DND-41 (cell line): ENCODE measurements around the gene CCDC167.

Experiments
- ATAC-seq: fragments of 200-7000 bp; cut with Tn5 transposase; 3 replicates; pipeline ENCODE4 v1.9.1; 2021; ENCODE audit warnings: low read depth; ENCODE audit not compliant: insufficient read depth
- DNase-seq: peaks from one replicate; pipeline ENCODE4 v3.0.0-alpha.2; 2020
- H2AFZ ChIP-seq: 2 replicates; pipeline ENCODE4 v1.6.0; 2012; ENCODE audit warnings: low read depth, low read length
- H3K27ac ChIP-seq: 2 replicates; pipeline ENCODE4 v1.5.1; 2012; ENCODE audit warnings: low read length, inconsistent platforms
- H3K27me3 ChIP-seq: fragments of 200-600 bp; sonication (generic); 2 replicates; pipeline ENCODE4 v1.6.0; 2012; ENCODE audit warnings: low read length, mild to moderate bottlenecking, inconsistent platforms; ENCODE audit not compliant: insufficient read depth, poor library complexity
- H3K36me3 ChIP-seq: 2 replicates; pipeline ENCODE4 v1.5.1; 2012; ENCODE audit warnings: low read length, inconsistent platforms; ENCODE audit not compliant: insufficient read depth
- H3K4me1 ChIP-seq: 2 replicates; pipeline ENCODE4 v1.5.1; 2012; ENCODE audit warnings: mild to moderate bottlenecking, low read length; ENCODE audit not compliant: insufficient read depth
- H3K4me2 ChIP-seq: 2 replicates; pipeline ENCODE4 v1.6.0; 2012; ENCODE audit warnings: mild to moderate bottlenecking, moderate library complexity, low read length, inconsistent platforms; ENCODE audit not compliant: insufficient read depth
- H3K4me3 ChIP-seq, 2 experiments: fragments of 200-600 bp in 1 of 2; shearing (Covaris generic) in 1 of 2; 2 replicates each; pipeline ENCODE4 v1.5.1; 2012 to 2016; ENCODE audit warnings: inconsistent platforms in 2 of 2, low read length in 2 of 2, mild to moderate bottlenecking in 2 of 2, low read depth in 1 of 2, moderate library complexity in 1 of 2
- H3K79me2 ChIP-seq: 2 replicates; pipeline ENCODE4 v1.6.0; 2012; ENCODE audit warnings: low read length, inconsistent platforms; ENCODE audit not compliant: insufficient read depth
- H3K9ac ChIP-seq: 2 replicates; pipeline ENCODE4 v1.6.0; 2012; ENCODE audit warnings: low read depth, mild to moderate bottlenecking, inconsistent platforms, low read length, moderate library complexity
- H3K9me3 ChIP-seq: 2 replicates; pipeline ENCODE4 v1.5.1; 2012; ENCODE audit warnings: low read length, moderate library complexity, mild to moderate bottlenecking, inconsistent platforms; ENCODE audit not compliant: insufficient read depth, severe bottlenecking
- H4K20me1 ChIP-seq: 2 replicates; pipeline ENCODE4 v1.6.0; 2012; ENCODE audit warnings: low read length; ENCODE audit not compliant: insufficient read depth
- EZH2 ChIP-seq: IDR thresholded peaks from 3 replicates; pipeline ENCODE4 v1.6.1; 2012; ENCODE audit warnings: borderline replicate concordance, low read depth, mild to moderate bottlenecking, moderate library complexity, low read length, inconsistent platforms; ENCODE audit not compliant: severe bottlenecking
- TF ChIP-seq, protein P1 (sequence below): IDR thresholded peaks from 2 replicates; pipeline ENCODE4 v1.5.1; 2012; ENCODE audit warnings: borderline replicate concordance, low read length, moderate library complexity, mild to moderate bottlenecking; ENCODE audit not compliant: poor library complexity, severe bottlenecking; ENCODE audit errors: extremely low read depth

CCDC167 gene

DNA sequence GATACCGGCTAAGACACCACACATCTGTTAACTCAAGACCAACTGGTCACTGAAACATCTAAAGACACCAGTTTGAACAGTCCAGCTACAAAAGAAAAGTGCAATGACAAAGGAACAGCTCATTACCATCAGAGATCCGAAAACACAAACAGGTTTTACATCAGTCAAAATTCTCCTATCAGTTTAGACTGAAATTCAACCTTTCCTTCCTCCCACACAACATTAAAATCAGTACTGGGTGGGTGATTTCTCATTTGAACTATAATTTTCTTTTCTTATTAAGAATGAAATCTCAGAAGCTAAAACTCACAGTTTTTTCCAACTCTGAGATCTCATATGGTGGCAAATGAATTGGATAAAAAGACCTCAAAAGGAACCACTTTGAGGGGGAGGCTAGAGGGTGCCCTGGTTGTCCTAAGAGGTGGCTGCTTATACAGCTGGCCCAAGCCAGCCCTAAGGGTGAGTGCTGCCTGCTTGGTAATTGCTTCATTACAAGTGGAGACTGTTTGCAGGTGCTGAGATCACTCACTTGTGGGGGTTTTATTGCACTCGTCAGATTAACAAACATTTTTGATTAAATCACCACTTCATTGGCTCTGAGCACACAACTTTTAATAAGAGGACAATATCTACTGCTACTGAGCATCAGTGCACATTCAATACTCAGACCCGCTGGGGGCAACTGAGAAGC lies 4.3 kb downstream of the CCDC167 start:
- Histone ChIP-seq H4K20me1 (peaks cover 25% of the 10 kb centered on the region), H3K4me3 (no peak overlapping the region), H3K4me1 (peaks cover 24% of the 10 kb centered on the region), H3K79me2 (peaks cover 72% of the 10 kb centered on the region), H3K27ac (no peak overlapping the region), H3K4me2 (no peak overlapping the region), H3K36me3 (peaks cover 4% of the 10 kb centered on the region; the same call in 1 of the 2 replicates), H3K9me3 (no peaks in the 10 kb centered on the region), H3K27me3 (no peaks in the 10 kb centered on the region), H3K9ac (no peak overlapping the region), H2AFZ (no peak overlapping the region)
- ATAC-seq, result no peak
- TF ChIP-seq EZH2, result no peak
- TF ChIP-seq, protein P1, sequence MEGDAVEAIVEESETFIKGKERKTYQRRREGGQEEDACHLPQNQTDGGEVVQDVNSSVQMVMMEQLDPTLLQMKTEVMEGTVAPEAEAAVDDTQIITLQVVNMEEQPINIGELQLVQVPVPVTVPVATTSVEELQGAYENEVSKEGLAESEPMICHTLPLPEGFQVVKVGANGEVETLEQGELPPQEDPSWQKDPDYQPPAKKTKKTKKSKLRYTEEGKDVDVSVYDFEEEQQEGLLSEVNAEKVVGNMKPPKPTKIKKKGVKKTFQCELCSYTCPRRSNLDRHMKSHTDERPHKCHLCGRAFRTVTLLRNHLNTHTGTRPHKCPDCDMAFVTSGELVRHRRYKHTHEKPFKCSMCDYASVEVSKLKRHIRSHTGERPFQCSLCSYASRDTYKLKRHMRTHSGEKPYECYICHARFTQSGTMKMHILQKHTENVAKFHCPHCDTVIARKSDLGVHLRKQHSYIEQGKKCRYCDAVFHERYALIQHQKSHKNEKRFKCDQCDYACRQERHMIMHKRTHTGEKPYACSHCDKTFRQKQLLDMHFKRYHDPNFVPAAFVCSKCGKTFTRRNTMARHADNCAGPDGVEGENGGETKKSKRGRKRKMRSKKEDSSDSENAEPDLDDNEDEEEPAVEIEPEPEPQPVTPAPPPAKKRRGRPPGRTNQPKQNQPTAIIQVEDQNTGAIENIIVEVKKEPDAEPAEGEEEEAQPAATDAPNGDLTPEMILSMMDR, result no peak
- no peak for DNase-seq

DNA sequence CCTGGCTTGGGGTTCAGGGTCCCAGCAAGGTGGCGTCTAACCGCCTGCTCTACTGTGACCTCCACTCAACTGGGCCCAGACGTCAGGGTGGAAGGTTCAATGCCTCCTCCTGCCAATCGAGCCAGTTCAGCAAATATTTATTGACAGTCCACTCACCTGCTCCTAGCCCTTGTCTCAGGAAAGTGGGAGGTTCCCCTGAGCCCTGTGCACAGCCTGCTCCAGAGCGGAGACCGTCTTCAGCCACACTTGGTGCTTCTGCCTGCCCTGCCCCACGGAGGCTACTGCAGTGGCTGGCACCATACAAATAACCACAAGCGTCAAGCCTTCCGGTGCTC lies 6.1 kb downstream of the CCDC167 start:
- Histone ChIP-seq H3K4me2 (no peak overlapping the region), H3K4me1 (peaks cover 11% of the 10 kb centered on the region), H3K36me3 (peaks cover 7% of the 10 kb centered on the region), H3K9me3 (no peaks in the 10 kb centered on the region), H3K4me3 (no peak overlapping the region), H3K27me3 (no peaks in the 10 kb centered on the region), H3K79me2 (peaks cover 74% of the 10 kb centered on the region), H4K20me1 (peaks cover 36% of the 10 kb centered on the region), H3K27ac (no peak overlapping the region), H2AFZ (no peak overlapping the region), H3K9ac (no peak overlapping the region)
- TF ChIP-seq, protein P1, result no peak
- no peak for TF ChIP-seq EZH2
- DNase-seq, result no peak
- ATAC-seq, result no peak

DNA sequence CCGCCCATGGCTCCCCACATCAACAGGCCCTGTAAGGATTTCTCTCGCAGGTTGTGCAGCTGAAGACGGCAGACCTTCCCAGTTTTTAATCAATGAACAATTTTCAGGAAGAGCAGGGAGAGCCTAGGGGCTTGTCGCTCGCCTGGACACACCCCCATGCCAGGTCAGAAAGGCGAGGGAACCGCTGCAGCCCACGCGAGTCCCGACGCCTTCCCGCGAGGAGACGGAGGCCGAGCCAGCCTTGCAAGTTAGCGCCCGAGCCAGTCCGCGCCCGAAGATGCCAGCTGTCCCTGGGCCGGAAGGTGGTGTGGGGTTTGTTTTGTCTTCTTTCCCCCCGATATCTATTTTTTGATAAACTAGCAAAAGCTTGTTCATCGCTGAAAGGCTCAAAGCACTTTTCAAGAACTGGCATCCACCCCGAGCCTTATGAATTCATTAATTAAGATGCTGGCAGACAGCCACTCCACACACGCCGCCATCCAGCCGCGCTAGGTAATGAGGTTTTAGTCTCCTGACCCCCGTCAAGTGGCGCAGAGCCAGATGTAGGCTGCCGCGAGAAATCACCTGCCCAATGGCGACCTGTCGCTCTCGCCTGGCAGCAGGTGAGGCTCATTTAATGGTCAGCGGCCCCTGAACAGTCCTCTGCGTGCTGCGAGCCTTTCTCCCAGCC lies 6.6 kb downstream of the CCDC167 start:
- H3K27ac ChIP-seq, result no peak overlapping the region
- no peak overlapping the region for H3K9ac ChIP-seq
- no peak overlapping the region for H3K4me3 ChIP-seq
- H4K20me1 ChIP-seq, result peaks cover 40% of the 10 kb centered on the region
- H3K9me3 ChIP-seq, result no peaks in the 10 kb centered on the region
- H3K79me2 ChIP-seq, result peaks cover 74% of the 10 kb centered on the region
- no peak for ATAC-seq
- no peak for DNase-seq
- H2AFZ ChIP-seq, result no peak overlapping the region
- peaks cover 12% of the 10 kb centered on the region for H3K36me3 ChIP-seq
- no peaks in the 10 kb centered on the region for H3K27me3 ChIP-seq
- H3K4me1 ChIP-seq, result peaks cover 6% of the 10 kb centered on the region
- TF ChIP-seq EZH2, result no peak
- TF ChIP-seq, protein P1, result no peak
- no peak overlapping the region for H3K4me2 ChIP-seq
